Nephron progenitor cell (in vitro differentiated cells): ENCODE results near the gene SBK3.
"Not testable (repeated sequence)": the region's sequence is repeated elsewhere in the genome, so short reads cannot be mapped to it uniquely, and the experiment has no call there.

Experiments
- DNase-seq: peaks from one replicate; pipeline ENCODE4 v3.0.0; 2021
- H3K27ac Mint-ChIP-seq: 2 replicates; pipeline ENCODE4 v1.8.0; 2021; ENCODE audit warnings: mild to moderate bottlenecking, moderate library complexity, mixed read lengths
- H3K27me3 Mint-ChIP-seq: 2 replicates; pipeline ENCODE4 v1.8.0; 2021; ENCODE audit warnings: mild to moderate bottlenecking, low read depth, mixed read lengths; ENCODE audit not compliant: poor library complexity
- H3K36me3 Mint-ChIP-seq: 2 replicates; pipeline ENCODE4 v1.8.0; 2021; ENCODE audit warnings: low read depth, mixed read lengths
- H3K4me1 Mint-ChIP-seq: 2 replicates; pipeline ENCODE4 v1.8.0; 2021; ENCODE audit warnings: mixed read lengths
- H3K4me3 Mint-ChIP-seq: 2 replicates; pipeline ENCODE4 v1.8.0; 2021; ENCODE audit warnings: mild to moderate bottlenecking, moderate library complexity, mixed read lengths
- H3K9me3 Mint-ChIP-seq: 2 replicates; pipeline ENCODE4 v1.8.0; 2021; ENCODE audit warnings: mild to moderate bottlenecking, moderate library complexity, mixed read lengths
- TF ChIP-seq, protein P1 (sequence below): fragments of 200-600 bp; sonication (generic); IDR thresholded peaks from 2 replicates; pipeline ENCODE4 v1.5.0; 2021; ENCODE audit warnings: antibody characterized with exemption

SBK3 gene

DNA sequence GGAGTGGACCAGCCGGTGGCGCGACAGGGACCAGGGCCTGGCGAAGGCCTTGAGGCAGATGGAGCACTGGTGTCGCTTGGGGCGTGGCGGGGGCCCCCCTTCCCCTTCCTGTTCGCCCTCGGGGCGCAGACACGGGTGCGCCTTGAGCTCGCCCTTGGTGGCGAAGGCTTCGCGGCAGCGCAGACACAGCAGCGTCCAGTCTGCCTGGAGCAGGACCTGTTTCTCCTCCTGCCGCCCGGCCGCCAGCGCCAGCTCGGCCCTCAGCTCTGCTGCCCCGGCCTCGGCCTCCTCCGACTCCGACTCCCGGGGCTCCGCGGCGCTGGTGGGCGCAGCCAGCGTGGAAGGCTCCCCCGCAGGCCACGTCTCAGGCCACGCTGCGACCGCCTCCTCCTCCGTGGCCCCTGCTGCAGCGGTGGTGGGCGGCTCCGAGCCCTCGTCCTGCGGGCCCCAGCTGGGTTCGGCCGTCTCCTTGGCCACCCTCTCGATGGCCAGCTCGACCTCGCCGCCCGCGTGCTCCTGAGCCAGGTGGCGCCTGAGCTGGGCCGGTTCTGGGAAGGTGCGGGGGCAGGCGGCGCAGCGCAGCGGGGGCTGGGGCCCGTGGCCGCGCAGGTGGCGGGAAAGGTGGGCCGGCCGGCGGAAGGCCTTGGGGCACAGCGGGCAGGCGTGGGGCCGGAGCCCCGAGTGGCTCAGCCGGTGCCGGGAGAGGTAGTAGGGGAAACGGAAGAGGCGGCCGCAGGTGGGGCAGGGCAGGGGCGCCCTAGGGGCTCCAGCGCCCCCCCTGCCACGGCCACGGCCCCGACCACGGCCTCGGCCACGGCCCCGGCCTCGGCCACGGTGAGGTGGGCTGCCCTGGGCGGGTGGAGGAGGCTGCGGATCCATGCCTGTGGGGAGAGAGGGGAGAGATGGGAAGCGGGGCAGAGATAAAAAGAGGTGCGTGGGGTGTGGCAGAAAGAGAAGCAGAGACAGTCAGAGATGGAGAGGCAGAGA is 33.7 kb upstream of the SBK3 start:
- no peaks in the 10 kb centered on the region for H3K27me3 Mint-ChIP-seq
- no peak for DNase-seq
- H3K27ac Mint-ChIP-seq = peak overlapping the region; percentile 83
- no peaks in the 10 kb centered on the region for H3K9me3 Mint-ChIP-seq
- H3K4me3 Mint-ChIP-seq = peak overlapping the region; percentile 95
- peaks cover 30% of the 10 kb centered on the region for H3K4me1 Mint-ChIP-seq
- TF ChIP-seq, protein P1, sequence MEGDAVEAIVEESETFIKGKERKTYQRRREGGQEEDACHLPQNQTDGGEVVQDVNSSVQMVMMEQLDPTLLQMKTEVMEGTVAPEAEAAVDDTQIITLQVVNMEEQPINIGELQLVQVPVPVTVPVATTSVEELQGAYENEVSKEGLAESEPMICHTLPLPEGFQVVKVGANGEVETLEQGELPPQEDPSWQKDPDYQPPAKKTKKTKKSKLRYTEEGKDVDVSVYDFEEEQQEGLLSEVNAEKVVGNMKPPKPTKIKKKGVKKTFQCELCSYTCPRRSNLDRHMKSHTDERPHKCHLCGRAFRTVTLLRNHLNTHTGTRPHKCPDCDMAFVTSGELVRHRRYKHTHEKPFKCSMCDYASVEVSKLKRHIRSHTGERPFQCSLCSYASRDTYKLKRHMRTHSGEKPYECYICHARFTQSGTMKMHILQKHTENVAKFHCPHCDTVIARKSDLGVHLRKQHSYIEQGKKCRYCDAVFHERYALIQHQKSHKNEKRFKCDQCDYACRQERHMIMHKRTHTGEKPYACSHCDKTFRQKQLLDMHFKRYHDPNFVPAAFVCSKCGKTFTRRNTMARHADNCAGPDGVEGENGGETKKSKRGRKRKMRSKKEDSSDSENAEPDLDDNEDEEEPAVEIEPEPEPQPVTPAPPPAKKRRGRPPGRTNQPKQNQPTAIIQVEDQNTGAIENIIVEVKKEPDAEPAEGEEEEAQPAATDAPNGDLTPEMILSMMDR = no peak
- peaks cover 29% of the 10 kb centered on the region for H3K36me3 Mint-ChIP-seq

GRCh38 chr19:55578031-55578760 is 32.9 kb upstream of the SBK3 start:
- TF ChIP-seq, protein P1 = no peak
- peaks cover 30% of the 10 kb centered on the region for H3K4me1 Mint-ChIP-seq

GRCh38 chr19:55576746-55577145 is 31.4 kb upstream of the SBK3 start:
- H3K9me3 Mint-ChIP-seq = no peaks in the 10 kb centered on the region
- H3K27ac Mint-ChIP-seq = peak overlapping the region; percentile 88
- TF ChIP-seq, protein P1 = no peak

More at GRCh38 chr19:55578031-55578760, 32.9 kb upstream of the SBK3 start:
- H3K27me3 Mint-ChIP-seq = no peaks in the 10 kb centered on the region
- H3K27ac Mint-ChIP-seq = no peak overlapping the region
- H3K4me3 Mint-ChIP-seq = no peak overlapping the region
- DNase-seq = no peak
- H3K9me3 Mint-ChIP-seq = no peaks in the 10 kb centered on the region
- H3K36me3 Mint-ChIP-seq = peaks cover 29% of the 10 kb centered on the region

GRCh38 chr19:55573929-55574328 is 28.6 kb upstream of the SBK3 start:
- not testable (repeated sequence) for H3K27ac Mint-ChIP-seq, H3K27me3 Mint-ChIP-seq, H3K9me3 Mint-ChIP-seq, H3K4me3 Mint-ChIP-seq, DNase-seq
- H3K4me1 Mint-ChIP-seq = peaks cover 18% of the 10 kb centered on the region
- peaks cover 29% of the 10 kb centered on the region for H3K36me3 Mint-ChIP-seq

More at GRCh38 chr19:55576746-55577145, 31.4 kb upstream of the SBK3 start:
- Mint-ChIP-seq H3K4me3 (peak overlapping the region; percentile 76), H3K36me3 (peaks cover 29% of the 10 kb centered on the region), H3K4me1 (peaks cover 32% of the 10 kb centered on the region), H3K27me3 (peaks cover 7% of the 10 kb centered on the region)
- no peak for DNase-seq

DNA sequence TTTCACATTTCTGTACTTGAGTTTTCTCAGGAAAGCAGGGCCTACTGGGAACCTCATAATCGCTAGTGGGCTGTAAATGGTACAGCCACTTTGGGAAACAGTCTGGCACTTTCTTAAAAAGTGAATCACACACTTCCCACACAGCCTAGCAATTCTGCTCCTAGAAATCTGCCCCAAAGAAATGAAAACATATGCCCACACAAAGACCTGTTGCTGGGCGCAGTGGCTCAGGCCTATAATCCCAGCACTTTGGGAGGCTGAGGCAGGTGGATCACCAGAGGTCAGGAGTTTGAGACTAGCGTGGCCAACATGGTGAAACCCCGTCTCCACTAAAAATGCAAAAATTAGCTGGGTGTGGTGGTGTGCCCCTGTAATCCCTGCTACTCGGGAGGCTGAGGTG is 24.1 kb upstream of the SBK3 start:
- H3K9me3 Mint-ChIP-seq, DNase-seq: not testable (repeated sequence)
- H3K27me3 Mint-ChIP-seq = peaks cover 18% of the 10 kb centered on the region

GRCh38 chr19:55567708-55568328 is 22.5 kb upstream of the SBK3 start:
- H3K27ac Mint-ChIP-seq = no peak overlapping the region
- H3K27me3 Mint-ChIP-seq = peaks cover 17% of the 10 kb centered on the region
- H3K4me3 Mint-ChIP-seq = no peak overlapping the region
- no peaks in the 10 kb centered on the region for H3K36me3 Mint-ChIP-seq
- peaks cover 36% of the 10 kb centered on the region for H3K4me1 Mint-ChIP-seq
- no peaks in the 10 kb centered on the region for H3K9me3 Mint-ChIP-seq
- no peak for DNase-seq
- TF ChIP-seq, protein P1 = no peak

More for the DNA sequence above, 24.1 kb upstream of the SBK3 start:
- H3K4me1 Mint-ChIP-seq = peaks cover 22% of the 10 kb centered on the region
- H3K27ac Mint-ChIP-seq, H3K36me3 Mint-ChIP-seq, H3K4me3 Mint-ChIP-seq: not testable (repeated sequence)
